ENCODE results near the gene SPATA6L. TPM values are rescaled to one million over a fixed set of nuclear protein-coding genes. Genes with fewer than 3 reads are reported as not detected.
A peak's percentile ranks its signal among the peaks of the same experiment; 100 is the strongest.
"Not testable (repeated sequence)": the region's sequence is repeated elsewhere in the genome, so short reads cannot be mapped to it uniquely, and the experiment has no call there.

The SPATA6L gene
- total and polyA plus RNA-seq, 2 experiments from 2014 or later: 1.7 to 1.9 TPM

GRCh38 chr9:4606033-4606432 lies 60.2 kb downstream of the SPATA6L start:
- Histone ChIP-seq H2AFZ (peak overlapping the region; percentile 47; the same call in 1 of the 2 replicates), H3K27ac (ENCODE audit: low read depth) (0 out of 2 replicates have a peak overlapping the region, but pooled peaks have one; percentile 74), H3K4me3 (peak overlapping the region; percentile 35; the same call in 1 of the 2 replicates), H3K4me2 (peak overlapping the region; percentile 62)
- H3K4me1 Mint-ChIP-seq; H4K20me1 ChIP-seq (replicated peaks; ENCODE audit: insufficient read depth); H3K27ac Mint-ChIP-seq; H3K27me3 Mint-ChIP-seq (ENCODE audit: insufficient read depth, low read depth, poor library complexity); H3K4me3 Mint-ChIP-seq; ATAC-seq; DNase-seq (ENCODE audit: low spot score); H3F3A ChIP-seq (replicated peaks; ENCODE audit: low read depth); H3K9me3 Mint-ChIP-seq; H3K79me2 ChIP-seq (replicated peaks; ENCODE audit: insufficient read depth); H3K27me3 ChIP-seq (ENCODE audit: insufficient read depth); H3K36me3 ChIP-seq (ENCODE audit: insufficient read depth); H3K9me2 ChIP-seq (ENCODE audit: insufficient read depth); H3K36me3 Mint-ChIP-seq (ENCODE audit: low read depth); H3K4me1 ChIP-seq (ENCODE audit: insufficient read depth): not testable (repeated sequence)

- ATAC-seq (peak; percentile 95), DNase-seq (ENCODE audit: low spot score) (peak; percentile 95)
- H3K4me1 ChIP-seq (ENCODE audit: insufficient read depth): peaks cover 6% of the 10 kb centered on the region; the same call in 1 of the 2 replicates
- H3K27me3 Mint-ChIP-seq (ENCODE audit: insufficient read depth, low read depth, poor library complexity): no peaks in the 10 kb centered on the region
- H3F3A ChIP-seq (replicated peaks; ENCODE audit: low read depth): no peaks in the 10 kb centered on the region
- peaks cover 6% of the 10 kb centered on the region; the same call in 2 of the 3 replicates for H3K4me1 Mint-ChIP-seq
- no peak overlapping the region for H2AFZ ChIP-seq
- H3K27ac Mint-ChIP-seq: no peak overlapping the region
- H3K4me3 Mint-ChIP-seq: no peak overlapping the region
- no peaks in the 10 kb centered on the region for H3K79me2 ChIP-seq (replicated peaks; ENCODE audit: insufficient read depth)
- H3K36me3 Mint-ChIP-seq (ENCODE audit: low read depth): peaks cover 4% of the 10 kb centered on the region; the same call in 1 of the 3 replicates
- no peaks in the 10 kb centered on the region for H3K9me2 ChIP-seq (ENCODE audit: insufficient read depth)
- H3K36me3 ChIP-seq (ENCODE audit: insufficient read depth): no peaks in the 10 kb centered on the region
- H3K4me2 ChIP-seq: no peak overlapping the region
- H4K20me1 ChIP-seq (replicated peaks; ENCODE audit: insufficient read depth): no peaks in the 10 kb centered on the region
- no peak overlapping the region for H3K4me3 ChIP-seq
- TF ChIP-seq ZNF114 (CRISPR knock-in tag; IDR thresholded peaks at IDR 0.05) (no peak), ETS1 (IDR thresholded peaks at IDR 0.05) (no peak)
- TF ChIP-seq, protein P1, sequence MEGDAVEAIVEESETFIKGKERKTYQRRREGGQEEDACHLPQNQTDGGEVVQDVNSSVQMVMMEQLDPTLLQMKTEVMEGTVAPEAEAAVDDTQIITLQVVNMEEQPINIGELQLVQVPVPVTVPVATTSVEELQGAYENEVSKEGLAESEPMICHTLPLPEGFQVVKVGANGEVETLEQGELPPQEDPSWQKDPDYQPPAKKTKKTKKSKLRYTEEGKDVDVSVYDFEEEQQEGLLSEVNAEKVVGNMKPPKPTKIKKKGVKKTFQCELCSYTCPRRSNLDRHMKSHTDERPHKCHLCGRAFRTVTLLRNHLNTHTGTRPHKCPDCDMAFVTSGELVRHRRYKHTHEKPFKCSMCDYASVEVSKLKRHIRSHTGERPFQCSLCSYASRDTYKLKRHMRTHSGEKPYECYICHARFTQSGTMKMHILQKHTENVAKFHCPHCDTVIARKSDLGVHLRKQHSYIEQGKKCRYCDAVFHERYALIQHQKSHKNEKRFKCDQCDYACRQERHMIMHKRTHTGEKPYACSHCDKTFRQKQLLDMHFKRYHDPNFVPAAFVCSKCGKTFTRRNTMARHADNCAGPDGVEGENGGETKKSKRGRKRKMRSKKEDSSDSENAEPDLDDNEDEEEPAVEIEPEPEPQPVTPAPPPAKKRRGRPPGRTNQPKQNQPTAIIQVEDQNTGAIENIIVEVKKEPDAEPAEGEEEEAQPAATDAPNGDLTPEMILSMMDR (conservative IDR thresholded peaks at IDR 0.05; ENCODE audit: low read depth in 2 of 2): peak; percentile 76 to 88
- peaks cover 6% of the 10 kb centered on the region; the same call in 2 of the 3 replicates for H3K9me3 Mint-ChIP-seq
- 0 out of 2 replicates have a peak overlapping the region, but pooled peaks have one; percentile 4 for H3K27ac ChIP-seq (ENCODE audit: low read depth)
- no peaks in the 10 kb centered on the region for H3K27me3 ChIP-seq (ENCODE audit: insufficient read depth)
Observed at GRCh38 chr9:4604678-4605095, 61.6 kb downstream of the SPATA6L start.

- DNase-seq (ENCODE audit: low spot score) (no peak), ATAC-seq (no peak)
- H3K27ac Mint-ChIP-seq: no peak overlapping the region
- Histone ChIP-seq H3K79me2 (replicated peaks; ENCODE audit: insufficient read depth) (no peaks in the 10 kb centered on the region), H3K27ac (ENCODE audit: low read depth) (no peak overlapping the region), H3K4me1 (ENCODE audit: insufficient read depth) (peaks cover 6% of the 10 kb centered on the region; the same call in 1 of the 2 replicates), H4K20me1 (replicated peaks; ENCODE audit: insufficient read depth) (no peaks in the 10 kb centered on the region), H3K36me3 (ENCODE audit: insufficient read depth) (no peaks in the 10 kb centered on the region), H3K4me3 (no peak overlapping the region), H3F3A (replicated peaks; ENCODE audit: low read depth) (no peaks in the 10 kb centered on the region), H3K27me3 (ENCODE audit: insufficient read depth) (no peaks in the 10 kb centered on the region), H3K4me2 (no peak overlapping the region), H3K9me2 (ENCODE audit: insufficient read depth) (no peaks in the 10 kb centered on the region), H2AFZ (no peak overlapping the region)
- peaks cover 3% of the 10 kb centered on the region; the same call in 1 of the 3 replicates for H3K36me3 Mint-ChIP-seq (ENCODE audit: low read depth)
- peaks cover 6% of the 10 kb centered on the region; the same call in 2 of the 3 replicates for H3K4me1 Mint-ChIP-seq
- no peaks in the 10 kb centered on the region for H3K27me3 Mint-ChIP-seq (ENCODE audit: insufficient read depth, low read depth, poor library complexity)
- peaks cover 3% of the 10 kb centered on the region; the same call in 1 of the 3 replicates for H3K9me3 Mint-ChIP-seq
- H3K4me3 Mint-ChIP-seq: no peak overlapping the region
- TF ChIP-seq EZH2phosphoT487 (IDR thresholded peaks at IDR 0.05; ENCODE audit: unreplicated experiment): no peak
- no peak for TF ChIP-seq ETS1 (IDR thresholded peaks at IDR 0.05)
- TF ChIP-seq POLR2AphosphoS5 (IDR thresholded peaks at IDR 0.05; ENCODE audit: low read depth): no peak
- no peak for TF ChIP-seq NANOG (IDR thresholded peaks at IDR 0.05; ENCODE audit: borderline replicate concordance)
Observed at GRCh38 chr9:4603830-4604229, 62.5 kb downstream of the SPATA6L start.
